ENCODE measurements around the gene PPP1R14C.

- TF ChIP-seq POLR2A (IDR thresholded peaks at IDR 0.05): no peak
- no peak for TF ChIP-seq CTCF (IDR thresholded peaks at IDR 0.05)
Observed at GRCh38 chr6:150144294-150144868, 1.5 kb downstream of the PPP1R14C start.

All from uterus (tissue), 2 donors.